ENCODE data around the gene CFAP52. TPM values are rescaled to one million over a fixed set of nuclear protein-coding genes. Genes with fewer than 3 reads are reported as not detected.

Gene CFAP52
- total and polyA plus RNA-seq, 2 donors (not counting 3 experiments of a cell fraction or from before 2014, with no cell fraction given) = not detected

GRCh38 chr17:9632741-9633140 is 56.3 kb downstream of the CFAP52 start:
- H3K79me2 ChIP-seq (ENCODE audit: control insufficient read depth, insufficient read depth, low read length) = no peaks in the 10 kb centered on the region
- no peak for FAIRE-seq
- H3K27me3 ChIP-seq (ENCODE audit: control insufficient read depth in 2 of 2, insufficient read depth in 2 of 2, low read length in 2 of 2) = no peaks in the 10 kb centered on the region
- peaks cover 2% of the 10 kb centered on the region for H3K9me3 ChIP-seq (replicated peaks; ENCODE audit: control insufficient read depth, insufficient read depth, low read length)
- H2AFZ ChIP-seq (ENCODE audit: low read depth, low read length) = no peak overlapping the region
- H3K9me1 ChIP-seq (replicated peaks; ENCODE audit: control insufficient read depth, extremely low read depth, insufficient read depth, low read length) = no peaks in the 10 kb centered on the region
- no peak overlapping the region for H3K27ac ChIP-seq (ENCODE audit: insufficient read depth, low read depth, low read length)
- H3K4me1 ChIP-seq (ENCODE audit: control insufficient read depth, extremely low read depth, insufficient read depth, low read length) = no peaks in the 10 kb centered on the region
- BruUV-seq (replicated peaks) = no TSS peak
- no peak for TF ChIP-seq FOS (IDR thresholded peaks at IDR 0.05; ENCODE audit: borderline replicate concordance, insufficient read depth, low read length)
- no peak for TF ChIP-seq JUN (IDR thresholded peaks at IDR 0.05; ENCODE audit: borderline replicate concordance, insufficient read depth, insufficient read length, low read depth)
- TF ChIP-seq EZH2 (IDR thresholded peaks at IDR 0.05; ENCODE audit: borderline replicate concordance, low read depth, low read length, severe bottlenecking) = no peak
- TF ChIP-seq, protein P1, sequence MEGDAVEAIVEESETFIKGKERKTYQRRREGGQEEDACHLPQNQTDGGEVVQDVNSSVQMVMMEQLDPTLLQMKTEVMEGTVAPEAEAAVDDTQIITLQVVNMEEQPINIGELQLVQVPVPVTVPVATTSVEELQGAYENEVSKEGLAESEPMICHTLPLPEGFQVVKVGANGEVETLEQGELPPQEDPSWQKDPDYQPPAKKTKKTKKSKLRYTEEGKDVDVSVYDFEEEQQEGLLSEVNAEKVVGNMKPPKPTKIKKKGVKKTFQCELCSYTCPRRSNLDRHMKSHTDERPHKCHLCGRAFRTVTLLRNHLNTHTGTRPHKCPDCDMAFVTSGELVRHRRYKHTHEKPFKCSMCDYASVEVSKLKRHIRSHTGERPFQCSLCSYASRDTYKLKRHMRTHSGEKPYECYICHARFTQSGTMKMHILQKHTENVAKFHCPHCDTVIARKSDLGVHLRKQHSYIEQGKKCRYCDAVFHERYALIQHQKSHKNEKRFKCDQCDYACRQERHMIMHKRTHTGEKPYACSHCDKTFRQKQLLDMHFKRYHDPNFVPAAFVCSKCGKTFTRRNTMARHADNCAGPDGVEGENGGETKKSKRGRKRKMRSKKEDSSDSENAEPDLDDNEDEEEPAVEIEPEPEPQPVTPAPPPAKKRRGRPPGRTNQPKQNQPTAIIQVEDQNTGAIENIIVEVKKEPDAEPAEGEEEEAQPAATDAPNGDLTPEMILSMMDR (IDR thresholded peaks at IDR 0.05; ENCODE audit: extremely low read depth in 1 of 2, insufficient read depth in 1 of 2, low read depth in 1 of 2, low read length in 2 of 2) = no peak
- TF ChIP-seq MYC (IDR thresholded peaks at IDR 0.05; ENCODE audit: low read depth, low read length) = no peak
- no peak for TF ChIP-seq MAX (IDR thresholded peaks at IDR 0.05; ENCODE audit: insufficient read depth, insufficient read length)
- TF ChIP-seq GATA2 (IDR thresholded peaks at IDR 0.05; ENCODE audit: insufficient read depth, insufficient read length, low read depth, low read length) = no peak
- no peak for TF ChIP-seq POLR2A (IDR thresholded peaks at IDR 0.05; ENCODE audit: low read depth, low read length)
- TF ChIP-seq POLR2AphosphoS5 (IDR thresholded peaks at IDR 0.05; ENCODE audit: insufficient read depth, low read depth, low read length) = no peak
- CTCF ChIA-PET = interaction anchor here (0.5 kb wide), 1 partner anchor 101 kb away, joined by 3 read pairs; no protein-coding TSS in a partner anchor
- no peak overlapping the region for H3K4me2 ChIP-seq (ENCODE audit: insufficient read depth, low read length)
- no peak for DNase-seq (ENCODE audit: low read depth, low spot score)
- intact Hi-C loops (cut with micrococcal nuclease) (no loop called here), dilution Hi-C loops (cut with MboI; ENCODE audit: extremely low pct_ligation_motif_present, low sequenced_read_pairs) (no loop called here)
- no peak overlapping the region for H3K9ac ChIP-seq (replicated peaks; ENCODE audit: extremely low read depth, insufficient read depth, low read length)
- no peak overlapping the region for H3K4me3 ChIP-seq (replicated peaks in 1 of 3; ENCODE audit: insufficient read depth in 1 of 3, low read depth in 1 of 3, low read length in 3 of 3)
- H4K20me1 ChIP-seq (replicated peaks; ENCODE audit: control insufficient read depth, extremely low read depth, insufficient read depth, low read length) = no peaks in the 10 kb centered on the region
- H3K36me3 ChIP-seq (ENCODE audit: control insufficient read depth in 2 of 2, extremely low read depth in 1 of 2, insufficient read depth in 2 of 2, low read length in 2 of 2) = no peaks in the 10 kb centered on the region
- POLR2A ChIA-PET = no interaction called here

All from endothelial cell of umbilical vein (primary cell).